ENCODE measurements around the gene SREK1IP1. TPM values are rescaled to one million over a fixed set of nuclear protein-coding genes. Genes with fewer than 3 reads are reported as not detected.

The SREK1IP1 gene
- 10 to 100 TPM; 21.8 to 25.8 TPM for total RNA-seq

- CTCF ChIA-PET, result interaction anchor here (0.6 to 2.3 kb wide), 3 partner anchors 15 to 745 kb away, joined by 4 to 7 read pairs (median 5); no protein-coding TSS in a partner anchor
- H3K9me3 Mint-ChIP-seq, result no peaks in the 10 kb centered on the region
These were observed at the start of gene SREK1IP1, which contains the start of gene CWC27 for GRCh38 chr5:64768358-64769312. SREK1IP1 (minus strand) TSS chr5:64768691; CDS start chr5:64768517, 174 bp downstream. CWC27 (plus strand) TSS chr5:64768930; CDS start chr5:64769147, 217 bp downstream.

GRCh38 chr5:64818245-64818644 is 49.8 kb upstream of the SREK1IP1 start:
- POLR2A ChIA-PET, result no interaction called here
- no peak for DNase-seq
- no peaks in the 10 kb centered on the region for H3K27me3 Mint-ChIP-seq
- no peaks in the 10 kb centered on the region for H3K9me3 Mint-ChIP-seq
- H3K4me3 Mint-ChIP-seq, result no peak overlapping the region
- peaks cover 13% of the 10 kb centered on the region for H3K4me1 Mint-ChIP-seq
- H3K36me3 Mint-ChIP-seq (ENCODE audit: low read depth), result peaks cover 3% of the 10 kb centered on the region
- CTCF ChIA-PET, result no interaction called here
- no peak overlapping the region for H3K27ac Mint-ChIP-seq

More at GRCh38 chr5:64768358-64769312, at the start of gene SREK1IP1, which contains the start of gene CWC27:
- Mint-ChIP-seq H3K4me3 (peak within 1 kb of the TSS; percentile 99), H3K27ac (peak within 1 kb of the TSS; percentile 99), H3K36me3 (ENCODE audit: low read depth) (peaks cover 15% of the 10 kb centered on the region), H3K4me1 (peaks cover 61% of the 10 kb centered on the region), H3K27me3 (no peaks in the 10 kb centered on the region)
- POLR2A ChIA-PET, result interaction anchor here (1.6 kb wide), 1 partner anchor 10 kb away, joined by 4 read pairs; no protein-coding TSS in a partner anchor
- peak; percentile 89 for DNase-seq

- H3K4me1 Mint-ChIP-seq, result peaks cover 6% of the 10 kb centered on the region
- POLR2A ChIA-PET, result no interaction called here
- CTCF ChIA-PET, result interaction anchor here (0.6 kb wide), 1 partner anchor 1345 kb away, joined by 3 read pairs; no protein-coding TSS in a partner anchor
- no peak overlapping the region for H3K27ac Mint-ChIP-seq
- H3K27me3 Mint-ChIP-seq, result no peaks in the 10 kb centered on the region
- no peak for DNase-seq
- H3K4me3 Mint-ChIP-seq, result no peak overlapping the region
- no peaks in the 10 kb centered on the region for H3K36me3 Mint-ChIP-seq (ENCODE audit: low read depth)
- no peaks in the 10 kb centered on the region for H3K9me3 Mint-ChIP-seq
These were observed 45.6 kb upstream of the SREK1IP1 start for GRCh38 chr5:64814073-64814472.

GRCh38 chr5:64811050-64811640 is 42.7 kb upstream of the SREK1IP1 start:
- POLR2A ChIA-PET, result no interaction called here
- CTCF ChIA-PET, result interaction anchor here (0.6 to 1.9 kb wide), 3 partner anchors 104 to 738 kb away, joined by 3 to 8 read pairs (median 3); no protein-coding TSS in a partner anchor
- H3K4me1 Mint-ChIP-seq, result peaks cover 6% of the 10 kb centered on the region

GRCh38 chr5:64807520-64807919 is 39.0 kb upstream of the SREK1IP1 start:
- CTCF ChIA-PET, result no interaction called here
- Mint-ChIP-seq H3K4me3 (no peak overlapping the region), H3K36me3 (ENCODE audit: low read depth) (no peaks in the 10 kb centered on the region)

More at GRCh38 chr5:64811050-64811640, 42.7 kb upstream of the SREK1IP1 start:
- H3K27ac Mint-ChIP-seq, result no peak overlapping the region
- no peak overlapping the region for H3K4me3 Mint-ChIP-seq
- DNase-seq, result peak; percentile 33
- no peaks in the 10 kb centered on the region for H3K9me3 Mint-ChIP-seq
- H3K27me3 Mint-ChIP-seq, result no peaks in the 10 kb centered on the region
- no peaks in the 10 kb centered on the region for H3K36me3 Mint-ChIP-seq (ENCODE audit: low read depth)

GRCh38 chr5:64806537-64806936 is 38.0 kb upstream of the SREK1IP1 start:
- no peak overlapping the region for H3K4me3 Mint-ChIP-seq
- no peak for DNase-seq
- H3K9me3 Mint-ChIP-seq, result no peaks in the 10 kb centered on the region
- H3K36me3 Mint-ChIP-seq (ENCODE audit: low read depth), result no peaks in the 10 kb centered on the region
- POLR2A ChIA-PET, result no interaction called here
- no peaks in the 10 kb centered on the region for H3K27me3 Mint-ChIP-seq
- CTCF ChIA-PET, result interaction anchor here (0.6 to 1.3 kb wide), 2 partner anchors 149 to 677 kb away, joined by 3 to 4 read pairs; no protein-coding TSS in a partner anchor
- no peak overlapping the region for H3K27ac Mint-ChIP-seq
- no peaks in the 10 kb centered on the region for H3K4me1 Mint-ChIP-seq

More at GRCh38 chr5:64807520-64807919, 39.0 kb upstream of the SREK1IP1 start:
- Mint-ChIP-seq H3K27ac (no peak overlapping the region), H3K27me3 (no peaks in the 10 kb centered on the region), H3K4me1 (no peaks in the 10 kb centered on the region), H3K9me3 (no peaks in the 10 kb centered on the region)
- no peak for DNase-seq
- POLR2A ChIA-PET, result no interaction called here

- Mint-ChIP-seq H3K4me3 (no peak overlapping the region), H3K27me3 (no peaks in the 10 kb centered on the region), H3K36me3 (ENCODE audit: low read depth) (peaks cover 2% of the 10 kb centered on the region), H3K9me3 (no peaks in the 10 kb centered on the region), H3K27ac (no peak overlapping the region), H3K4me1 (no peaks in the 10 kb centered on the region)
- CTCF ChIA-PET, result interaction anchor here (2.0 kb wide), 1 partner anchor 12 kb away, joined by 4 read pairs; no protein-coding TSS in a partner anchor
- no peak for DNase-seq
- POLR2A ChIA-PET, result no interaction called here
These were observed 32.4 kb upstream of the SREK1IP1 start for GRCh38 chr5:64800926-64801325.

- Mint-ChIP-seq H3K27me3 (no peaks in the 10 kb centered on the region), H3K27ac (no peak overlapping the region), H3K36me3 (ENCODE audit: low read depth) (peaks cover 2% of the 10 kb centered on the region), H3K4me3 (no peak overlapping the region), H3K9me3 (no peaks in the 10 kb centered on the region), H3K4me1 (no peaks in the 10 kb centered on the region)
- ChIA-PET CTCF (no interaction called here), POLR2A (no interaction called here)
- no peak for DNase-seq
These were observed 27.8 kb upstream of the SREK1IP1 start for GRCh38 chr5:64796301-64796700.

- H3K27ac Mint-ChIP-seq, result no peak overlapping the region
- H3K27me3 Mint-ChIP-seq, result no peaks in the 10 kb centered on the region
- H3K36me3 Mint-ChIP-seq (ENCODE audit: low read depth), result peaks cover 1% of the 10 kb centered on the region
- no peak for DNase-seq
- H3K9me3 Mint-ChIP-seq, result no peaks in the 10 kb centered on the region
- ChIA-PET POLR2A (no interaction called here), CTCF (interaction anchor here (0.7 to 2.3 kb wide), 2 partner anchors 8 to 172 kb away, joined by 3 to 6 read pairs; no protein-coding TSS in a partner anchor)
- H3K4me1 Mint-ChIP-seq, result peaks cover 3% of the 10 kb centered on the region
- no peak overlapping the region for H3K4me3 Mint-ChIP-seq
These were observed 25.7 kb upstream of the SREK1IP1 start for GRCh38 chr5:64794053-64794770.

- Mint-ChIP-seq H3K4me1 (peaks cover 9% of the 10 kb centered on the region), H3K27ac (no peak overlapping the region), H3K9me3 (no peaks in the 10 kb centered on the region), H3K36me3 (ENCODE audit: low read depth) (peaks cover 3% of the 10 kb centered on the region), H3K4me3 (no peak overlapping the region), H3K27me3 (no peaks in the 10 kb centered on the region)
- no peak for DNase-seq
- POLR2A ChIA-PET, result no interaction called here
- CTCF ChIA-PET, result interaction anchor here (2.3 kb wide), 1 partner anchor 10 kb away, joined by 6 read pairs; no protein-coding TSS in a partner anchor
These were observed 24.0 kb upstream of the SREK1IP1 start for GRCh38 chr5:64792469-64792868.

GRCh38 chr5:64790210-64790609 is 21.7 kb upstream of the SREK1IP1 start:
- ChIA-PET POLR2A (no interaction called here), CTCF (no interaction called here)
- Mint-ChIP-seq H3K4me1 (peaks cover 9% of the 10 kb centered on the region), H3K9me3 (no peaks in the 10 kb centered on the region), H3K27me3 (no peaks in the 10 kb centered on the region), H3K36me3 (ENCODE audit: low read depth) (peaks cover 9% of the 10 kb centered on the region), H3K4me3 (no peak overlapping the region), H3K27ac (no peak overlapping the region)
- DNase-seq, result no peak

- POLR2A ChIA-PET, result no interaction called here
- no peak for DNase-seq
- Mint-ChIP-seq H3K4me3 (no peak overlapping the region), H3K36me3 (ENCODE audit: low read depth) (peaks cover 10% of the 10 kb centered on the region), H3K27me3 (no peaks in the 10 kb centered on the region), H3K4me1 (peaks cover 9% of the 10 kb centered on the region), H3K27ac (no peak overlapping the region), H3K9me3 (no peaks in the 10 kb centered on the region)
- CTCF ChIA-PET, result no interaction called here
These were observed 21.0 kb upstream of the SREK1IP1 start for GRCh38 chr5:64789457-64789856.

Data from activated CD4-positive, alpha-beta T cell treated with anti-CD3 and anti-CD28 coated beads, Interleukin-2, amount 10 ng/mL, durations not matched to agents 7 days and 5 days (primary cell).